GM19043 (cell line): ENCODE measurements around the gene BRMS1L.
"Not testable (repeated sequence)": the region's sequence is repeated elsewhere in the genome, so short reads cannot be mapped to it uniquely, and the experiment has no call there.

Source experiments
- ATAC-seq: cut with Tn5 transposase; IDR thresholded peaks from one replicate; pipeline ENCODE4 v1.9.1; 2021; ENCODE audit warnings: low read depth; ENCODE audit not compliant: unreplicated experiment

Gene BRMS1L

DNA sequence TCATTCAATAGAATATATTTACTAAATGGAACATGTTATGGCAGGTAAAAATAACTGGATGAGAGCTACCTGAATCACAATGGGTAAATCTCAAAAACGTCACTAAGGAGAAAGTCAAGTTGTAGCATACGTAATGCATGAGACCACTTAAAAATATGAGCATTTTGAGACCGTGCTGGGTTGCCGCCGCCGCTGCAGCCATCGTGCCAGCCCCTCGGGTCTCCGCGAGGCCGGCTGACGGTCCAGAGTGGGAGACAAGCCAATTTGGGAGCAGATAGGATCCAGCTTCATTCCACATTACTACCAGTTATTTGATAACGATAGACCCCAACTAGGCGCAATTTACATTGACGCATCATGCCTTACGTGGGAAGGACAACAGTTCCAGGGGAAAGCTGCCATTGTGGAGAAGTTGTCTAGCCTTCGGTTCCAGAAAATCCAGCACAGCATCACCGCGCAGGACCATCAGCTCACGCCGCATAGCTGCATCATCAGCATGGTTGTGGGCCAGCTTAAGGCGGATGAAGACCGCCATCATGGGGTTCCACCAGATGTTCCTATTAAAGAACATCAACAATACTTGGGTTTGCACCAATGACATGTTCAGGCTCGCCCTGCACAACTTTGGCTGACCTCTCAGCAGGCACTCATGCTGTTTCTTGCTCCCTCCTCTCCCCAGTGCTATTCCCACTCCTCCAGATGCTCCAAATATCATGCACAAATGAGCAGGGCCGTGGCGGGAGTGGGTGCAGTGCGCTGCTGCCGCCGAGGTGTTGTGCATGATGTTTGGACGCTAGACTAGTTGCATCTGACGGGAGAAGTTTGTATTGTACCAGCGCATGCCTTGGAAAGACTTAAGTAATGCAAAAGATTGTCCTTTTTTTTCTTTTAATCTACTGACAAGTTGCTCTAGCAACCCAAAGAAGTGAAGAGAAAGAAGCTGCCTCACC is 6.3 kb upstream of the BRMS1L start:
- ATAC-seq = no peak

DNA sequence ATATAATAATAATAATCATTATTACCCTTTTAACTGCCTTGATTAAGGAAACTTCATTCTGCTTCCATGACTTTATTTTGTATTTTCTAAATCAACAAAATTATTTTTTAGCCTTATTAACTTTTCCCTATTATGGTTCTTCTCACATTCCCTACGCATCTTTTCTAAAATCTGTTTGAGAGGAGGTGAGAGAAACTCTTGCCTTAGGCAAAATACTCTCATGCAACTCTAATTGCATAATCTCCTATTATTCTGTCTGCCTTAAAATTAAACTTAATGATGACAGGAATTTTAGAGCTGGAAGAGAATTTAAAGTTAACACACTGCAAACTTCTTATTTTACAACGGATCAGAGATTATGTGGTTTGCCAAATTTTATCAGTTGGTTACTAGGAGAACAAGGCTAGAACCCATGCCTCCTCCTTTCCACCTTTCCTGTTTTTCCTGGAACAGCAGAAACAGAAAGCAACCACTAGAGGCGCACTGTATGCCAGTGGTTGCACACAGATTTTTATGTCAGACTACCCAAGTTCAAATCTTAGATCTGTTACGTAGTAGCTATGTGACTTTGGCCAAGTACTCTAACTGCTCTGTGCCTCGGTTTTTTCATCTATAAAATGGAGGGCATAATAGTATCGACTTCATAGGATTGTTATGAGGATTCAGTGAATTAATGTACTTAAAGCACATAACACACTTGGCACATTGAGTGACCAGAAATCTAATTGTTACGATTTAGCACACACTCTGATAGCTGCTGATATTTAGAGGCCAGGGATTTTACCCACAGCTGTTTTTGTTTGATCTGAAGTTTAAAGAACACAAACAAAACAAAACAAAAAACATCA is 4.3 kb upstream of the BRMS1L start:
- no peak for ATAC-seq

DNA sequence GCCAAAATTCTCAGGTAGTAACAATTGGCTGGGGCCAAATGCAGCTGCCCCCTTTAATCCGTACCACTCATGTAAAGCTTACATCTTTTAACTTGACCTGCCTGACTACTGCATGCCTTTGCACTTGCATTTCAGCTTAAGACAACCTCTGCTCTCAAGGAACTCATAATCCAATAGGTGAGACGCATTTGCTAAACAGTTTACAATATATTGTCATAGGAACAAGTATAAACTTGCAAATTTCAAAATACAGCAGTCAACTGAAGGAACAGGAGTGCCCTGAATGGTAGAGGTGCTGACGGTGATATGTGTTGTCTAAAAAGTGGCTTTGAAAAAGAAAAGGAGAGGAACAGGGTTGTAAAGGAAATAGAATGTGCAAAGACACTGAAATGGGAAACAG is 3.6 kb upstream of the BRMS1L start:
- ATAC-seq = no peak

DNA sequence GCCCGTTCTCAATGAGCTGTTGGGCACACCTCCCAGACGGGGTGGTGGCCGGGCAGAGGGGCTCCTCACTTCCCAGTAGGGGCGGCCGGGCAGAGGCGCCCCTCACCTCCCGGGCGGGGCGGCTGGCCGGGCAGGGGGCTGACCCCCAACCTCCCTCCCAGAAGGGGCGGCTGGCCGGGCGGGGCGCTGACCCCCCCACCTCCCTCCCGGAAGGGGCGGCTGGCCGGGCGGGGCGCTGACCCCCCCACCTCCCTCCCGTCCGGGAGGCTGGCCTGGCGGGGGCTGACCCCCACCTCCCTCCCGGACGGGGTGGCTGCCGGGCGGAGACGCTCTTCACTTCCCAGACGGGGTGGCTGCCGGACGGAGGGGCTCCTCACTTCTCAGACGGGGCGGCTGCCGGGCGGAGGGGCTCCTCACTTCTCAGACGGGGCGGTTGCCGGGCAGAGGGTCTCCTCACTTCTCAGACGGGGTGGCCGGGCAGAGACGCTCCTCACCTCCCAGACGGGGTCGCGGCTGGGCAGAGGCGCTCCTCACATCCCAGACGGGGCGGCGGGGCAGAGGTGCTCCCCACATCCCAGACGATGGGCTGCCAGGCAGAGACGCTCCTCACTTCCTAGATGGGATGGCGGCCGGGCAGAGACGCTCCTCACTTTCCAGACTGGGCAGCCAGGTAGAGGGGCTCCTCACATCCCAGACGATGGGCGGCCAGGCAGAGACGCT is 1.5 kb upstream of the BRMS1L start:
- ATAC-seq = not testable (repeated sequence)

DNA sequence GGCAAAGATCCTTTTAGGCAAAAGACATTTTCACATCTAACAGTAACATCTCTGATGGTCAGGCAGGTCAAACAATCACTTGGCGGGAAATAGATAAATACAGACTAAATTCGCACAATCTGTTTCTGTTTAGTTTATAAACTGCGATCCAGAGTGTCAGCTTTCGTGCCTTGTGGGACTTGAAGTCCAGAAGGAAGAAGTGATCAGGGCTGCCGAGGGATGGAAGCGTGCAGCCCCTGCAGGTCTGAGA is 245 bp upstream of the BRMS1L start:
- no peak for ATAC-seq

DNA sequence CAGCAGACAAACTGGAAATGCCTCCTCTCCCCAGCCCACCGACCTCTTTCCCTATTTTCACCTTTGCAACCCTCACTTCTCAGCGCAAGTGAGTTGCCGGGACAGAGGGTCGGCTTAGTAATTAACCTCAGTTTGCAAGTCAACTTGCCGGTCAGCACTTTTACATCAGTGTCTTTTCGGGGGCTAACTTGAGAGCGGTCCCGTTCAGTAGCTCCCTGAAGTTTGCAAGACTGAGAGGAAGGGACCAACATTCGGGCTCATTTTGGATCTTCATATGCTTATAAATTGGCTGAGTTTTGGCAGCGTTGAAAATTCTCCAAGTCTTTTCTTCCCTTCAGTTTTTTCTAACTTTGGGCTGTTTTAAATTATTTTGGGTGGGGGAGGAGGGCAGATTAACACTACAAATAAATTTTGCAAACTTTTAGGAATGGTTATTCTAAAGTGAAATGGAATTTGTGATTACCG is 846 bp downstream of the BRMS1L start:
- no peak for ATAC-seq

DNA sequence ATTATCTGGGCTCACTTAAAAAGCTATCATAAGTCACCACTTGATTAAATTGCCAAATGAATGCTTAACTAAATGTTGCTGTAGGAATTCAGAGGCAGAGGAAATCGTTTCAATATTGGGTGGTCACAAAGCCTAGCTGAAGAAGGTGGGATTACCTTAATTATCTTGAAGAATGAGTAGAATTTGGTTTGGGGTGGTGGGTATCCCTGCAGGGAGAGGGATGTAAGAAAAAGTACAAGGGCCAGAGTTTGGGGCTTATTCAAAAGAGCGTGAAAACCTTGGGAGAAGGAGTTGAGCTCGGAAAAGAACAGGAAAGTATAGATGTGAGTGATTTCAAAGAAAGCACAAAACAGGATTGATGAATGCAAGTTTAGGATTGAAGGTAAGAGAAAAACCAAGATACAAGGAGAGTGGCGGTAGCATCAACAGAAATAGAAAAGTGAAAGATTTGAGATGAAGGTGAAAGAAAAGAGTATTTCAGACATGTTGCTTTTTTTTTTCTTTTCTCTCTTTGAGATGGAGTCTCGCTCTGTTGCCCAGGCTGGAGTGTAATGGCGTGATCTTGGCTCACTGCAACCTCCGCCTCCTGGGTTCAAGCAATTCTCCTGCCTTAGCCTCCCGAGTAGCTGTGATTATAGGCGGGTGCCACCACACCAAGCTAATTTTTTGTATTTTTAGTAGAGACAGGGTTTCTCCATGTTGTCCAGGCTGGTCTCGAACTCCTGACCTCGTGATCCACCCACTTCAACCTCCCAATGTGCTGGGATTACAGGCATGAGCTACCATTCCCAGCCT is 1.7 kb downstream of the BRMS1L start:
- ATAC-seq = no peak

DNA sequence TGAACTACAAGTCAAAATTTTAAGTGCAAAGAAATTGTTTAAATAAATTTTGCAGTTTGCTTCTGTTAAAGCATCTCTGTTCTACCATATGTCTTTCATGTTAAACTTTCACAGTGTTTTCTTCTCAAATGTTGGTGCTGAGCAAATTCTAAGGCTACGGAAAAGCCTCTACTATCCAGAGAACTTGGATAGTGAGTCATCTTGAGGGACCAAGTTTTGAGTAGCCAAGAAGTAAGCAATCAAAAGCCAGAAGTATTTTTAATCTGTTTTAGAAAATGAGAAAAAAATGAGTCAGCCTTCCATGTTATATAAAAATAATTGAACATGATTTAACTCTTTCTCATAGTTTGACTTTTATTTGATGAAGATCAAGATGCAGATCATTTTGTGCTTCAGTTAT is 3.3 kb downstream of the BRMS1L start:
- no peak for ATAC-seq

DNA sequence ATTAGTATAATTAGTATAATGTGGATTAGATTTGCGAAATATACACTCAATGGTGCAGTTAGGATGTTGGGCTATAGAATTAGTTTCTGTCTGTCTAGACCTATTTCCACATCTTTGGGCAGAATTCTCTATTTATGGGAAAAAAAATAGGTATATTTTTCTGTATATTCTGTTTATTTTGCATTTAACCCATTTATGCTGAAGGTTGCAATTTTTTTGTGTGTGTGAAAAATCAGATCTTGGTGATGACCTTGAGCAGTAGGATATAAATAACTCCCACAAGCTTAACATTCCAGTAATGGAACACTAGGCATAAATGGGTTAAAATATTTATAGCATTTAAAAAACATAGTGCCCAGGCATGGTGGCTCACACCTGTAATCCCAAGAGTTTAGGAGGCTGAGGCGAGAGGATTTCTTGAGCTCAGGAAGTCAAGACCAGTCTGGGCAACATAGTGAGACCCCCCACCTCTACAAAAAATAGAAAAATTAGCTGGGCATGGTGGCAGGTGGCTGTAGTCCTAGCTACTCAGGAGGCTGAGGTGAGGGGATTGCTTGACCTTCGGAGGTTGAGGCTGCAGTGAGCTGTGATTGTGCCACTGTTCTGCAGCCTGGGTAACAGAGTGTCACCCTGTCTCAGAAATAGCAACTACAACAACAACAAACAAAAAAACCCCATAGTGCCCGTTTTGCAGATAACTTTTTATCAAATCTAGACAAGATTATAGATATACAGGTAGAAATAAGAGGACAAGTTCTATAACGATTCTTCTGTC is 9.3 kb downstream of the BRMS1L start:
- no peak for ATAC-seq

DNA sequence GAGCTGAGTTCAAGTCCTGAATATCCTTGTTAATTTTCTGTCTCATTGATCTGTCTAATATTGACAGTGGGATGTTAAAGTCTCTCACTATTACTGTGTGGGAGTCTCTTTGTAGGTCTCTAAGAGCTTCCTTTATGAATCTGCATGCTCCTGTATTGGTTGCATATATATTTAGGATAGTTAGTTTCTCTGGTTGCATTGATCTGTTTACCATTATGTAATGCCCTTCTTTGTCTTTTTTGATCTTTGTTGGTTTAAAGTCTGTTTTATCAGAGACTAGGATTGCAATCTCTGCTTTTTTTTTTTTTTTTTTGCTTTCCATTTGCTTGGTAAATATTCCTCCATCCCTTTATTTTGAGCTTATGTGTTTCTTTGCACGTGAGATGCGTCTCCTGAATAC is 15.6 kb downstream of the BRMS1L start:
- not testable (repeated sequence) for ATAC-seq

DNA sequence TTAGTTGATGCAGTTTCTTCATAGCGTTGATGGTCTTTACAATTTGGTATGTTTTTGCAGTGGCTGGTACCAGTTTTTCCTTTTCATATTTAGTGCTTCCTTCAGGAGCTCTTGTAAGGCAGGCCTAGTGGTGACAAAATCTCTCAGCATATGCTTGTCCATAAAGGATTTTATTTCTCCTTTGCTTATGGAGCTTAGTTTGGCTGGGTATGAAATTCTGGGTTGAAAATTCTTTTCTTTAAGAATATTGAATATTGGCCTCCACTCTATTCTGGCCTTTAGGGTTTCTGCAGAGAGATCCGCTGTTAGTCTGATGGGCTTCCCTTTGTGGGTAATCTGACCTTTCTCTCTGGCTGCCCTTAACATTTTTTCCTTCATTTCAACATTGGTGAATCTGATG is 16.1 kb downstream of the BRMS1L start:
- ATAC-seq = not testable (repeated sequence)

DNA sequence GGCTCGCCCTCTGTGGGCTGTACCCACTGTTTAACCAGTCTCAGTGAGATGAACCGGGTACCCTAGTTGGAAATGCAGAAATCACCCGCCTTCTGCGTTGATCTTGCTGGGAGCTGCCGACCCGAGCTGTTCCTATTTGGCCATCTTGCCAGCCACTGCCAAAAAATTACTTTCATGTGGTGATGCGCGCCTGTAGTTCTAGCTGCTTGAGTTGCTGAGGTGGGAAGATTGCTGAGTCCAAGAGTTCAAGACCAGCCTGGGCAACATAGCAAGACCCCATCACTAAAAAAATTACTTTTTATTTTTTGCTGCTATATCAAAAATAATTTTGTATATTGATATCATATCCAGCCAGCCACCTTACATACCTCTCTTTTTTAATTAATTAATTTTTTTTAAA is 18.4 kb downstream of the BRMS1L start:
- no peak for ATAC-seq

DNA sequence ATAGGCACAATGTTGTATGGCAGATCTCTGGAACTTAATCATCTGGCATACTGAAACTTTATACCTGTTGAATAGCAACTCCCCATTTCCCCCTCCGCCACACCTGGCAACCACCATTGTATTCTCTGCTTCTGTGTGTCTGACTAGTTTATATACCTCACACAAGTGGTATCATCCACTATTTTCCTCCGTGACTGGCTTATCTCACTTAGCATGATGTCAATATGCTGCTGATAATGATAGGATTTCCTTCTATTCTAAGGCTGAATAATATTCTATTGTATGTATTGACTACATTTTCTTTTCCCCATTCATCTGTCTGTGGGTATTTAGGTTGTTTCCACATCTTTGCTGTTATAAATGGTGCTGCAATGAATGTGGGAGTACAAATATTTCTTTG is 21.5 kb downstream of the BRMS1L start:
- no peak for ATAC-seq

DNA sequence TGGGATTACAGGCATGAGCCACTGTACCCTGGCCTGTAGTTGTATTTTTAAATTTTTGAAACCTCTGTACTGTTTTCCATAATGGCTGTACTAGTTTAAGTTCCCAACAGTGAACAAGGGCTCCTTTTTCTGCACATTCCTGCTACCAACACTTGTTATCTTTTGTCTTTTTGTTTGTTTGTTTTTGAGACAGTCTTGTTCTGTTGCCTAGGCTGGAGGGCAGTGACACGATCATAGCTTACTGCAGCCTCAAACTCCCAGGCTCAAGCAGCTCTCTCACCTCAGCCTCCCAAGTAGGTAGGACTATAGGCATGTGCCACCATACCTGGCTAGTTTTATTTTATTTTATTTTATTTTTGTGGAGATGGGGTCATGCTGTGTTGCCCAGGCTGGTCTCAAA is 23.0 kb downstream of the BRMS1L start:
- ATAC-seq = no peak

DNA sequence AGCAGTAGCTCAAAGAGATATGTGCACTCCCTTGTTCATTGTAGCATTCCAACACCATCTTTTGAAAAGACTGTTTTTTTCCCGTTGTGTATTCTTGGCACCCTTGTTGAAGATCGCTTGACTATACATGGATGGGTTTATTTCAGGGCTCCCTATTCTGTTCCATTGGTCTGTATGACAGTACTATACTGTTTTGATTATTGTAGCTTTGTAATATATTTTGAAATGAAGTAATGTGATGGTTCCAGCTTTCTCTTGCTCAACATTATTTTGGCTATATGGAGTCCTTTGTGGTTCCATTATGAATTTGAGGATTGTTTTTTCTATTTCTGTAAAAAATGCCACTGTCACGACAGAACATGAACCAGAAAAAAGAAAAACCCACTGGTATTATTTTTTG is 25.7 kb downstream of the BRMS1L start:
- ATAC-seq = no peak

DNA sequence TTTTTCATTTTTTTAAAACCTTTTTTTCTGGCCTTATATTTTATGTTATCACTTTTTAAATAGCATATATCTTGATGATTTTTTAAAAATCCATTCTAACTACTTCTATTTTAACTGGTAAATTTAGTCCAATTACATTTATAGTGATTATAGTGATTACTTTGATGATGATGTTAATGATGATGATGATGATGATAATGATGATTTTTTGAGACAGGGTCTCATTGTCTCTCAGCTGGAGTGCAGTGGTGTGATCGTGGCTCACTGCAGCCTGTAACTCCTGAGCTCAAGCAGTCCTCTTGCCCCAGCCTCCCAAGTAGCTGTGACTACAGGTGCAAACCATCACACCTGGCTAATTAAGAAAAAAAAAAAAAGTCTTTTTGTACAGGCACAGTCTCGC is 27.1 kb downstream of the BRMS1L start:
- ATAC-seq = no peak

DNA sequence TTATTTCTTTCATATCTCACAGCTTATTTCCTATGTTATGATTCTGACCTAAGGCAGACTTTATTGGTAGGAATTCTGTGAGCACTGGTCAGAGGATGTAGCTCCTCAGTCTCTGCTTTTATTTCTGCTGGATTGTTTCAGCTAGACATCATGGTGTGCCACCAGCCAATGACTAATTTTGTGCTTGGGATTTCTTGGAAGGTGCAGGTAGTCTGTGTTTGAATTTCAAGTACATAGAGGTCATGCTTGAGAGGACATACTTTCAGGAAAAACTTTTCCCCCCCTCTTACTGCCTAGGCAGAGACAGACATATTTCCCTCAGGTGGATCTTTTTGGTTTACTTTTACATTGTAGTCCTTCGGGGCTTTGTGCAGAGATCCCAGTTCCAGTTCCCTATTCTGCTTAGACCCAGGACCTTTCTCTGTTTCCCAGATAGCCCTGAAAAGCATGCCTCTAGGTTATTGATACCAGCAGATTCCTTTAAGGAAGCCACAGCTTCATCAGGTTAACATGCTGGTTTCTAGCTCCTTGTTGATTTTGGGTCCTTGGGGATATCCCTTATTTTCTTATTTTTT is 28.6 kb downstream of the BRMS1L start:
- ATAC-seq = no peak

DNA sequence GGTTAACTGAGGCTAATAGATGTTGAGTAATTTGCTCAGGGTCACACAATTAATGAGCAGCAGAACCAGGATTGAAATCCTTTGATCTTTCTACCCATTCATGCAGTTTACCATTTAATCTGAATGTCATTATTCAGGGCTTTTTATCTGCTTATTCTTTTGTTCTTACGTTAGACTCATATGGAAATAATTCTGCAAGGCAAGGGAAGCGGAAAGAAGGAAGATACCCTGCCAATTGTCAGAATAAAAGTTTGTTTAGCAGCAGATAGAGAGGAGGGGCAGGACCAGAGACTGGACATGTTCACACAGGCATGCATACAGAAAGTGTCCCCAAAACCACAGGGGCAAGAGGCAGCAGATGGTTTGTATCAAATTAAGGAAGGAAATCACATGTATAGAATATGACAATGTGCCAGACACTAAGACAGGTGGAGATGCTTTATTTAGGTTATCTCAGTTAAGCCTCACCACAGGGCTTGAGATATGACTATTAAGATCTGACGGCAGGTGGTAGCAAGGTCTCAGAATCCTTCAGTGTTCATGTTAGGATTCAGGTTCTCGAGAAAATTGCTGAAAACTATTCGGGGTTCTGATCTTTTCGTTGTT is 29.8 kb downstream of the BRMS1L start:
- ATAC-seq = peak; percentile 98
